SU-DHL-6 (cell line): ENCODE measurements around the gene BANF1.
"Not testable (repeated sequence)": the region's sequence is repeated elsewhere in the genome, so short reads cannot be mapped to it uniquely, and the experiment has no call there.

ENCODE experiments used
- H2AFZ ChIP-seq: fragments of 200-600 bp; sonication (generic); 2 replicates; pipeline ENCODE4 v1.6.1; 2014; ENCODE audit warnings: low read depth, mild to moderate bottlenecking, moderate library complexity, mixed read lengths, antibody characterized with exemption, low read length; ENCODE audit not compliant: severe bottlenecking
- H3F3A ChIP-seq: fragments of 200-600 bp; shearing (Covaris generic); 2 replicates; pipeline ENCODE4 v1.6.0; 2016; ENCODE audit warnings: antibody characterized with exemption, mild to moderate bottlenecking; ENCODE audit not compliant: insufficient read depth
- H3K27ac ChIP-seq: fragments of 200-600 bp; sonication (generic); 2 replicates; pipeline ENCODE4 v1.5.1; 2016; ENCODE audit warnings: low read depth, mild to moderate bottlenecking, low read length, moderate library complexity, mixed read lengths
- H3K27me3 ChIP-seq: fragments of 200-600 bp; sonication (generic), shearing (Covaris generic); 2 replicates; pipeline ENCODE4 v1.6.0; 2014; ENCODE audit warnings: mild to moderate bottlenecking, low read length
- H3K36me3 ChIP-seq: fragments of 200-600 bp; sonication (generic); 2 replicates; pipeline ENCODE4 v1.6.1; 2014; ENCODE audit warnings: mild to moderate bottlenecking, low read length, mixed read lengths
- H3K4me2 ChIP-seq: fragments of 300-600, 200-600 bp; shearing (Covaris generic), sonication (generic); 2 replicates; pipeline ENCODE4 v1.6.0; 2014; ENCODE audit warnings: low read length, low read depth, mild to moderate bottlenecking; ENCODE audit not compliant: poor library complexity, severe bottlenecking
- H3K4me3 ChIP-seq: fragments of 200-600 bp; sonication (generic); 2 replicates; pipeline ENCODE4 v1.5.1; 2014; ENCODE audit warnings: antibody characterized with exemption, low read length, mild to moderate bottlenecking, mixed read lengths; ENCODE audit not compliant: insufficient read depth, poor library complexity, severe bottlenecking
- H3K79me2 ChIP-seq: fragments of 200-600 bp; sonication (generic); 2 replicates; pipeline ENCODE4 v1.6.1; 2014; ENCODE audit warnings: mild to moderate bottlenecking, low read length, moderate library complexity; ENCODE audit not compliant: insufficient read depth
- H3K9ac ChIP-seq: fragments of 200-600 bp; sonication (generic); 2 replicates; pipeline ENCODE4 v1.7.0; 2014; ENCODE audit warnings: mild to moderate bottlenecking, low read length
- H3K9me2 ChIP-seq: fragments of 200-600 bp; sonication (generic); replicated peaks from 2 replicates; pipeline ENCODE4 v1.6.1; 2014; ENCODE audit warnings: low read length; ENCODE audit not compliant: insufficient read depth
- H3K9me3 ChIP-seq: fragments of 200-600 bp; sonication (generic); 2 replicates; pipeline ENCODE4 v1.6.1; 2014; ENCODE audit warnings: low read length, mixed read lengths; ENCODE audit not compliant: insufficient read depth
- H4K20me1 ChIP-seq: fragments of 200-600 bp; sonication (generic); 2 replicates; pipeline ENCODE4 v1.6.1; 2014; ENCODE audit warnings: low read depth, mild to moderate bottlenecking, antibody characterized with exemption, low read length, moderate library complexity, mixed read lengths
- CTCF ChIP-seq: fragments of 200-600 bp; sonication (generic); IDR thresholded peaks from one replicate; pipeline ENCODE4 v1.5.1; 2017; ENCODE audit warnings: antibody characterized with exemption, mild to moderate bottlenecking, low read length, moderate library complexity; ENCODE audit not compliant: insufficient read depth, poor library complexity, severe bottlenecking
- EZH2phosphoT487 ChIP-seq: fragments of 200-600 bp; sonication (generic), shearing (Covaris generic); conservative IDR thresholded peaks from 2 replicates; pipeline ENCODE4 v1.6.1; 2018; ENCODE audit warnings: mild to moderate bottlenecking, antibody characterized with exemption, low read length, moderate library complexity, mixed read lengths

BANF1 gene

DNA sequence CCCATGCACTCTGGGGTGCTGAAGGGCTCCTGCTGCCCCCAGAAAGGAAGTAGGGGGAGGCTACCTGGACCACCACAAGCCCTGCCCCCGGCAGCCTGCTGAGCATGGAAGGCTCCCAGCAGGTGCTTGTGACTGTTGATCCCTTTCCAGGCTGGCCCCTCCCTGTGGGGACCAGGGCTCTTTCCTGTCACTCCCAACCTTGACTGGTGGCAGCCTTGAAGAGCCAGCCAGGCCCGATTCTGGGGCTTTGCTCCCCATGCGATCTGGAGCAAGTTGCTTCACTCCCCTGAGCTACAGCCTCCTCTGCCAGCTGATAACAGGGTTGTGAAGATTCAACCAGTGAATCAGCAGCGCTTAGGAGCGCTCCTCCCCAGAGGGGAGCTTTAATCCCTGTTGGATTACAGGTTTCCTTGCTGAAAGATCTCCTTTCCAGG, 4.9 kb downstream of the BANF1 start:
- Histone ChIP-seq H3K9me3 (no peaks in the 10 kb centered on the region), H3K9me2 (no peaks in the 10 kb centered on the region), H3K27ac (no peak overlapping the region), H2AFZ (no peak overlapping the region), H3F3A (peaks cover 4% of the 10 kb centered on the region; the same call in 1 of the 2 replicates), H3K4me2 (no peak overlapping the region), H3K79me2 (peaks cover 10% of the 10 kb centered on the region), H3K27me3 (no peaks in the 10 kb centered on the region), H3K9ac (no peak overlapping the region), H4K20me1 (no peaks in the 10 kb centered on the region), H3K4me3 (no peak overlapping the region), H3K36me3 (no peaks in the 10 kb centered on the region)
- no peak for TF ChIP-seq EZH2phosphoT487
- no peak for TF ChIP-seq CTCF

- Histone ChIP-seq H3K4me3 (no peak overlapping the region), H3K27me3 (no peaks in the 10 kb centered on the region), H3K27ac (no peak overlapping the region), H3K4me2 (no peak overlapping the region), H3K9ac (no peak overlapping the region), H3F3A (peaks cover 4% of the 10 kb centered on the region; the same call in 1 of the 2 replicates), H2AFZ (no peak overlapping the region), H3K9me3 (no peaks in the 10 kb centered on the region), H3K9me2 (no peaks in the 10 kb centered on the region), H3K79me2 (peaks cover 5% of the 10 kb centered on the region), H4K20me1 (no peaks in the 10 kb centered on the region), H3K36me3 (no peaks in the 10 kb centered on the region)
- no peak for TF ChIP-seq CTCF
Observed at GRCh38 chr11:66008095-66008467, 5.8 kb downstream of the BANF1 start.

GRCh38 chr11:66008468-66009101, 6.3 kb downstream of the BANF1 start:
- Histone ChIP-seq H2AFZ (no peak overlapping the region), H3K4me2 (no peak overlapping the region), H3K27me3 (no peaks in the 10 kb centered on the region), H3K79me2 (peaks cover under 1% of the 10 kb centered on the region; the same call in 1 of the 2 replicates), H3K9ac (no peak overlapping the region), H3K27ac (no peak overlapping the region), H3K9me2 (no peaks in the 10 kb centered on the region), H3K9me3 (no peaks in the 10 kb centered on the region), H4K20me1 (no peaks in the 10 kb centered on the region), H3F3A (peaks cover 4% of the 10 kb centered on the region; the same call in 1 of the 2 replicates), H3K36me3 (no peaks in the 10 kb centered on the region), H3K4me3 (no peak overlapping the region)
- TF ChIP-seq EZH2phosphoT487 (no peak), CTCF (no peak)

GRCh38 chr11:66010036-66010435, 7.7 kb downstream of the BANF1 start:
- not testable (repeated sequence) for H3K9me3 ChIP-seq, H3K9ac ChIP-seq, H3K9me2 ChIP-seq, H3K79me2 ChIP-seq, H4K20me1 ChIP-seq, H2AFZ ChIP-seq, H3F3A ChIP-seq, H3K36me3 ChIP-seq, H3K4me3 ChIP-seq, H3K27me3 ChIP-seq, H3K27ac ChIP-seq, H3K4me2 ChIP-seq
